ENCODE data around the gene ZDHHC8. TPM values are rescaled to one million over a fixed set of nuclear protein-coding genes. Genes with fewer than 3 reads are reported as not detected.

ZDHHC8 gene
- total RNA-seq, 1 experiment from 2014 or later = 51.7 TPM

GRCh38 chr22:20186871-20187546 is 55.4 kb downstream of the ZDHHC8 start:
- H2BK12ac ChIP-seq (ENCODE audit: insufficient read length, low read depth, low read length) = no peak overlapping the region
- H2BK15ac ChIP-seq (ENCODE audit: low read depth, low read length) = no peak overlapping the region
- WGBS (ENCODE audit: extremely low coverage, insufficient read length, low lambda C conversion rate) = no CpG with 5 or more reads among the region's 14 CpGs
- TF ChIP-seq CTCF (conservative IDR thresholded peaks at IDR 0.05) = no peak
- no peaks in the 10 kb centered on the region for H3K27me3 ChIP-seq (ENCODE audit: insufficient read depth, low read length)
- no peak overlapping the region for H2BK120ac ChIP-seq (ENCODE audit: low read depth, low read length, poor library complexity, severe bottlenecking)
- H3K27ac Mint-ChIP-seq = no peak overlapping the region
- no peak overlapping the region for H3K4ac ChIP-seq (ENCODE audit: low read depth, low read length)
- peaks cover 3% of the 10 kb centered on the region for H4K20me1 ChIP-seq (ENCODE audit: control insufficient read depth, insufficient read depth, insufficient read length)
- no peaks in the 10 kb centered on the region for H3K9me3 ChIP-seq (ENCODE audit: control insufficient read depth, low read depth, low read length)
- H3K27ac ChIP-seq (ENCODE audit: insufficient read length, low read depth, low read length) = no peak overlapping the region
- no peaks in the 10 kb centered on the region for H3K79me1 ChIP-seq (ENCODE audit: insufficient read depth, low read depth, low read length, poor library complexity, severe bottlenecking)
- no peak overlapping the region for H4K91ac ChIP-seq (ENCODE audit: insufficient read length, low read depth, low read length)
- H3T11ph ChIP-seq (ENCODE audit: low read length) = no peak overlapping the region
- H3K27me3 Mint-ChIP-seq (ENCODE audit: low read depth) = no peaks in the 10 kb centered on the region; the same call in 1 of the 2 replicates
- H3K9ac ChIP-seq (ENCODE audit: extremely low read depth, insufficient read length, low read length) = no peak overlapping the region
- H3K36me3 Mint-ChIP-seq (ENCODE audit: insufficient read depth in 1 of 3, low read depth in 3 of 3) = no peaks in the 10 kb centered on the region
- no peak overlapping the region for H2AK5ac ChIP-seq (ENCODE audit: insufficient read length, low read length)
- H3K56ac ChIP-seq (ENCODE audit: insufficient read length, low read depth, low read length) = no peak overlapping the region
- H3K14ac ChIP-seq (ENCODE audit: insufficient read depth, low read length) = no peak overlapping the region
- no peaks in the 10 kb centered on the region for H3K4me1 ChIP-seq (ENCODE audit: insufficient read depth, low read length)
- no peak overlapping the region for H2BK20ac ChIP-seq (ENCODE audit: low read depth, low read length, poor library complexity, severe bottlenecking)
- H4K8ac ChIP-seq (replicated peaks; ENCODE audit: insufficient read length, low read depth, low read length) = no peak overlapping the region
- H3K23me2 ChIP-seq (ENCODE audit: insufficient read length, low read depth, low read length, poor library complexity, severe bottlenecking) = no peaks in the 10 kb centered on the region
- no peak overlapping the region for H3K23ac ChIP-seq (ENCODE audit: insufficient read length, low read depth, low read length)
- no peaks in the 10 kb centered on the region for H3K9me3 Mint-ChIP-seq
- no peak overlapping the region for H3K4me3 Mint-ChIP-seq
- no peak overlapping the region for H4K5ac ChIP-seq (ENCODE audit: insufficient read length, low read depth, low read length)
- DNase-seq = no peak
- H3K4me1 Mint-ChIP-seq = peaks cover 5 to 12% of the 10 kb centered on the region in 2 experiments
- H2AFZ ChIP-seq (ENCODE audit: low read length) = no peak overlapping the region
- H3K79me2 ChIP-seq (ENCODE audit: insufficient read depth, low read length) = no peaks in the 10 kb centered on the region
- no peak overlapping the region for H2BK5ac ChIP-seq (ENCODE audit: insufficient read length, low read length)
- no peak overlapping the region for H3K18ac ChIP-seq (ENCODE audit: insufficient read length, low read depth, low read length)
- H3K4me2 ChIP-seq (ENCODE audit: insufficient read depth, insufficient read length, low read length) = no peak overlapping the region
